ES-I3 (cell line): ENCODE results near the gene IFNB1.

ENCODE experiments used
- H3K36me3 ChIP-seq: 2 replicates; pipeline ENCODE4 v1.6.1; 2013; ENCODE audit warnings: mild to moderate bottlenecking, low read length, control low read depth, moderate library complexity; ENCODE audit not compliant: insufficient read depth
- H3K4me1 ChIP-seq: 2 replicates; pipeline ENCODE4 v1.6.1; 2013; ENCODE audit warnings: mild to moderate bottlenecking, control low read depth, low read length; ENCODE audit not compliant: insufficient read depth
- H3K9ac ChIP-seq: 2 replicates; pipeline ENCODE4 v1.6.1; 2013; ENCODE audit warnings: low read depth, mild to moderate bottlenecking, low read length, moderate library complexity
- H3K9me3 ChIP-seq: 2 replicates; pipeline ENCODE4 v1.6.1; 2013; ENCODE audit warnings: mild to moderate bottlenecking, low read length, moderate library complexity; ENCODE audit not compliant: control insufficient read depth, insufficient read depth

Gene IFNB1

GRCh38 chr9:21077781-21078180 is at the start of gene IFNB1:
IFNB1 (minus strand) TSS chr9:21077942; CDS start chr9:21077869, 73 bp downstream.
- Histone ChIP-seq H3K36me3 (no peaks in the 10 kb centered on the region), H3K9ac (no peak within 1 kb of the TSS), H3K9me3 (no peaks in the 10 kb centered on the region), H3K4me1 (no peaks in the 10 kb centered on the region)

GRCh38 chr9:21121595-21122251 is 44.0 kb upstream of the IFNB1 start:
- H3K4me1 ChIP-seq, result no peaks in the 10 kb centered on the region
- H3K9me3 ChIP-seq, result no peaks in the 10 kb centered on the region
- no peak overlapping the region for H3K9ac ChIP-seq
- no peaks in the 10 kb centered on the region for H3K36me3 ChIP-seq

GRCh38 chr9:21121079-21121478 is 43.3 kb upstream of the IFNB1 start:
- no peaks in the 10 kb centered on the region for H3K4me1 ChIP-seq
- no peak overlapping the region for H3K9ac ChIP-seq
- no peaks in the 10 kb centered on the region for H3K36me3 ChIP-seq
- no peaks in the 10 kb centered on the region for H3K9me3 ChIP-seq

GRCh38 chr9:21119093-21119770 is 41.5 kb upstream of the IFNB1 start:
- no peaks in the 10 kb centered on the region for H3K4me1 ChIP-seq
- H3K9ac ChIP-seq, result no peak overlapping the region
- no peaks in the 10 kb centered on the region for H3K36me3 ChIP-seq
- no peaks in the 10 kb centered on the region for H3K9me3 ChIP-seq

GRCh38 chr9:21114311-21114710 is 36.6 kb upstream of the IFNB1 start:
- no peak overlapping the region for H3K9ac ChIP-seq
- no peaks in the 10 kb centered on the region for H3K4me1 ChIP-seq
- no peaks in the 10 kb centered on the region for H3K9me3 ChIP-seq
- H3K36me3 ChIP-seq, result no peaks in the 10 kb centered on the region

GRCh38 chr9:21110708-21111576 is 33.2 kb upstream of the IFNB1 start:
- H3K36me3 ChIP-seq, result no peaks in the 10 kb centered on the region
- no peaks in the 10 kb centered on the region for H3K4me1 ChIP-seq
- H3K9ac ChIP-seq, result no peak overlapping the region
- no peaks in the 10 kb centered on the region for H3K9me3 ChIP-seq

- no peaks in the 10 kb centered on the region; the same call in 1 of the 2 replicates for H3K4me1 ChIP-seq
- no peaks in the 10 kb centered on the region for H3K36me3 ChIP-seq
- H3K9me3 ChIP-seq, result no peaks in the 10 kb centered on the region
- H3K9ac ChIP-seq, result no peak overlapping the region
Measured at GRCh38 chr9:21104787-21105186, 27.0 kb upstream of the IFNB1 start.

- no peaks in the 10 kb centered on the region for H3K36me3 ChIP-seq
- no peak overlapping the region for H3K9ac ChIP-seq
- no peaks in the 10 kb centered on the region; the same call in 1 of the 2 replicates for H3K4me1 ChIP-seq
- no peaks in the 10 kb centered on the region for H3K9me3 ChIP-seq
Measured at GRCh38 chr9:21102305-21102704, 24.6 kb upstream of the IFNB1 start.

- Histone ChIP-seq H3K9ac (no peak overlapping the region), H3K36me3 (no peaks in the 10 kb centered on the region), H3K4me1 (peaks cover 8% of the 10 kb centered on the region; the same call in 1 of the 2 replicates), H3K9me3 (no peaks in the 10 kb centered on the region)
Measured at GRCh38 chr9:21097817-21098216, 20.1 kb upstream of the IFNB1 start.

- Histone ChIP-seq H3K4me1 (peaks cover 8% of the 10 kb centered on the region; the same call in 1 of the 2 replicates), H3K9me3 (no peaks in the 10 kb centered on the region), H3K9ac (no peak overlapping the region), H3K36me3 (no peaks in the 10 kb centered on the region)
Measured at GRCh38 chr9:21096901-21097255, 19.1 kb upstream of the IFNB1 start.

GRCh38 chr9:21096172-21096900 is 18.6 kb upstream of the IFNB1 start:
- no peaks in the 10 kb centered on the region for H3K36me3 ChIP-seq
- no peak overlapping the region for H3K9ac ChIP-seq
- no peaks in the 10 kb centered on the region for H3K9me3 ChIP-seq
- peaks cover 8% of the 10 kb centered on the region; the same call in 1 of the 2 replicates for H3K4me1 ChIP-seq

- Histone ChIP-seq H3K4me1 (peaks cover 8% of the 10 kb centered on the region; the same call in 1 of the 2 replicates), H3K36me3 (no peaks in the 10 kb centered on the region), H3K9me3 (no peaks in the 10 kb centered on the region), H3K9ac (no peak overlapping the region)
Measured at GRCh38 chr9:21095561-21095960, 17.8 kb upstream of the IFNB1 start.

GRCh38 chr9:21086538-21086937 is 8.8 kb upstream of the IFNB1 start:
- Histone ChIP-seq H3K36me3 (no peaks in the 10 kb centered on the region), H3K9me3 (no peaks in the 10 kb centered on the region; the same call in 1 of the 2 replicates), H3K4me1 (no peaks in the 10 kb centered on the region), H3K9ac (no peak overlapping the region)

GRCh38 chr9:21085005-21085404 is 7.3 kb upstream of the IFNB1 start:
- Histone ChIP-seq H3K9me3 (no peaks in the 10 kb centered on the region; the same call in 1 of the 2 replicates), H3K36me3 (no peaks in the 10 kb centered on the region), H3K4me1 (no peaks in the 10 kb centered on the region), H3K9ac (no peak overlapping the region)
